Parathyroid adenoma (tissue), 2 donors: ENCODE data around the gene OR10T2.

ENCODE experiments used
- H2AFZ ChIP-seq: fragments of 300-600 bp; sonication (generic); one replicate; pipeline ENCODE4 v1.7.0; 2017; ENCODE audit warnings: antibody characterized with exemption, mild to moderate bottlenecking
- H3K27ac ChIP-seq: fragments of 300-600 bp; sonication (generic); one replicate; pipeline ENCODE4 v1.7.0; 2017
- H3K27me3 ChIP-seq: fragments of 300-600 bp; sonication (generic); one replicate; pipeline ENCODE4 v1.7.0; 2017; ENCODE audit warnings: low read length; ENCODE audit not compliant: control insufficient read depth, insufficient read depth
- H3K36me3 ChIP-seq: fragments of 300-600 bp; sonication (generic); one replicate; pipeline ENCODE4 v1.7.0; 2017; ENCODE audit warnings: low read length; ENCODE audit not compliant: control insufficient read depth, insufficient read depth
- H3K4me1 ChIP-seq: fragments of 300-600 bp; sonication (generic); one replicate; pipeline ENCODE4 v1.7.0; 2017; ENCODE audit warnings: control low read depth
- H3K4me2 ChIP-seq: fragments of 300-600 bp; sonication (generic); one replicate; pipeline ENCODE4 v1.7.0; 2017; ENCODE audit warnings: low read length
- H3K4me3 ChIP-seq: fragments of 300-600 bp; sonication (generic); one replicate; pipeline ENCODE4 v1.7.0; 2017; ENCODE audit warnings: low read depth, low read length
- H3K79me2 ChIP-seq: fragments of 300-600 bp; sonication (generic); one replicate; pipeline ENCODE4 v1.7.0; 2017; ENCODE audit warnings: control low read depth
- H3K9ac ChIP-seq: fragments of 300-600 bp; sonication (generic); one replicate; pipeline ENCODE4 v1.7.0; 2017; ENCODE audit warnings: mild to moderate bottlenecking
- H3K9me3 ChIP-seq: fragments of 300-600 bp; sonication (generic); one replicate; pipeline ENCODE4 v1.7.0; 2017; ENCODE audit warnings: low read length; ENCODE audit not compliant: control insufficient read depth
- TF ChIP-seq, protein P1 (sequence below): fragments of 300-600 bp; sonication (generic); IDR thresholded peaks from one replicate; pipeline ENCODE4 v1.7.0; 2017; ENCODE audit warnings: antibody characterized with exemption, mild to moderate bottlenecking
- donor health status: primary hyperparathyroidism.

Gene OR10T2

DNA sequence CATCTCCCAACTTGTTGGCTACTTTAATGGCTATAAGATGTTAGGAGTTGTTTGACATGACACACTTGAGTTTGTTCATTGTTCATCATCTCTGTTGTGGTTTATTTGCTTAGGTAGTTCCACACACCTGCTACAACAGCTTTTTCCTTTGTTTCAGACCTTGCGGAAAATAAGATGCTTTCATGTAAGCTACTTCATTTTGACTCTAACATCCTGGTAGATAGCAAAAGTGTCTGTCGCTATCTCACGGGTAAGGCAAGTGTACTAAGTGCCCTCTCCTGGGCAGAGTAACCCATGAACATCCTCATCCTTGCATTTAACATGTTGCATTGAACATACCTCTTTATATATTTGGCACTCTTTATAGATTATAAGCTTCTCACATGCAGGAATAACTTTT, 1.6 kb upstream of the OR10T2 start:
- no peaks in the 10 kb centered on the region for H3K9me3 ChIP-seq
- no peaks in the 10 kb centered on the region for H3K4me1 ChIP-seq
- no peak overlapping the region for H2AFZ ChIP-seq
- no peak overlapping the region for H3K4me3 ChIP-seq
- H3K27me3 ChIP-seq, result no peaks in the 10 kb centered on the region
- H3K79me2 ChIP-seq, result no peaks in the 10 kb centered on the region
- no peaks in the 10 kb centered on the region for H3K36me3 ChIP-seq
- no peak overlapping the region for H3K27ac ChIP-seq
- TF ChIP-seq, protein P1, sequence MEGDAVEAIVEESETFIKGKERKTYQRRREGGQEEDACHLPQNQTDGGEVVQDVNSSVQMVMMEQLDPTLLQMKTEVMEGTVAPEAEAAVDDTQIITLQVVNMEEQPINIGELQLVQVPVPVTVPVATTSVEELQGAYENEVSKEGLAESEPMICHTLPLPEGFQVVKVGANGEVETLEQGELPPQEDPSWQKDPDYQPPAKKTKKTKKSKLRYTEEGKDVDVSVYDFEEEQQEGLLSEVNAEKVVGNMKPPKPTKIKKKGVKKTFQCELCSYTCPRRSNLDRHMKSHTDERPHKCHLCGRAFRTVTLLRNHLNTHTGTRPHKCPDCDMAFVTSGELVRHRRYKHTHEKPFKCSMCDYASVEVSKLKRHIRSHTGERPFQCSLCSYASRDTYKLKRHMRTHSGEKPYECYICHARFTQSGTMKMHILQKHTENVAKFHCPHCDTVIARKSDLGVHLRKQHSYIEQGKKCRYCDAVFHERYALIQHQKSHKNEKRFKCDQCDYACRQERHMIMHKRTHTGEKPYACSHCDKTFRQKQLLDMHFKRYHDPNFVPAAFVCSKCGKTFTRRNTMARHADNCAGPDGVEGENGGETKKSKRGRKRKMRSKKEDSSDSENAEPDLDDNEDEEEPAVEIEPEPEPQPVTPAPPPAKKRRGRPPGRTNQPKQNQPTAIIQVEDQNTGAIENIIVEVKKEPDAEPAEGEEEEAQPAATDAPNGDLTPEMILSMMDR, result no peak
- H3K9ac ChIP-seq, result no peak overlapping the region
- H3K4me2 ChIP-seq, result no peak overlapping the region

DNA sequence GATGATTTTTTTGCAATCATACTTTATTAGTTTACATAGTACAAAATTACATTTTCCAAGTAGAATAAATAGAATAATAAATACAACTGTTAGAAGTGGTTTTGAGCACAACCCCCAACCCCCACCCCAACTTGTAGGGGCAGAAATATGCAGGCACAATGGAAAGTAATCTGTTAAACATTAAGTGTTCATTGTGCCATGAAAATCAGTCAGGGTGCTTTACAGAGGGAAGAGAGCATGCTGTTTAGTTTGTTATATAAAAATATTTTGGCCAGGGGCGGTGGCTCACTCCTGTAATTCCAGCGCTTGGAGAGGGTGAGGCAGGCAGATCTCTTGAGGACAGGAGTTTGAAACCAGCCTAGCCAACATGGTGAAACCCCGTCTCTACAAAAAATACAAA, 2.6 kb downstream of the OR10T2 start:
- Histone ChIP-seq H3K9ac (no peak overlapping the region), H3K4me3 (no peak overlapping the region), H3K27me3 (no peaks in the 10 kb centered on the region), H2AFZ (no peak overlapping the region), H3K27ac (no peak overlapping the region), H3K79me2 (no peaks in the 10 kb centered on the region), H3K4me2 (no peak overlapping the region), H3K4me1 (no peaks in the 10 kb centered on the region), H3K9me3 (no peaks in the 10 kb centered on the region), H3K36me3 (no peaks in the 10 kb centered on the region)
- TF ChIP-seq, protein P1, result no peak

DNA sequence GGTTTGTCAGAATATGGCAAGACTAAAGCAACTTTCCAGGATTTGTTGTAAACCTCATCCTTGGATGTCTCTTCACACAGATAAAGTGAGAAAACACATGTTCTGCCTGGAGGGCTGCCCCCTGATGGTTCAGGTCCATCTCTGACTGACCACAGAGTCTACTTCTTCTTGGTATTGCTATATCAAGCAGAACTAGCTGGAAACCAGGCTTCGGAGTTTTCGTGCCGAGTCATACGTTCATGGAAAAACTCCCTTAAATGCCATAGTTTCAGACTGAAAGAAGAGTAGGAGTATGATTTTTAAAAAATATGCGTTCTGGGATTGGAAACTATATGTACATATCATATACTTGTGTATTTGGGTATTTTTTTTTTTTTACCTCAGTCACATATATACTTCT, 5.8 kb downstream of the OR10T2 start:
- Histone ChIP-seq H3K4me3 (no peak overlapping the region), H3K9me3 (no peaks in the 10 kb centered on the region), H3K4me1 (no peaks in the 10 kb centered on the region), H3K4me2 (no peak overlapping the region), H2AFZ (no peak overlapping the region), H3K27me3 (no peaks in the 10 kb centered on the region), H3K9ac (no peak overlapping the region), H3K79me2 (no peaks in the 10 kb centered on the region), H3K27ac (no peak overlapping the region), H3K36me3 (no peaks in the 10 kb centered on the region)
- TF ChIP-seq, protein P1, result no peak

DNA sequence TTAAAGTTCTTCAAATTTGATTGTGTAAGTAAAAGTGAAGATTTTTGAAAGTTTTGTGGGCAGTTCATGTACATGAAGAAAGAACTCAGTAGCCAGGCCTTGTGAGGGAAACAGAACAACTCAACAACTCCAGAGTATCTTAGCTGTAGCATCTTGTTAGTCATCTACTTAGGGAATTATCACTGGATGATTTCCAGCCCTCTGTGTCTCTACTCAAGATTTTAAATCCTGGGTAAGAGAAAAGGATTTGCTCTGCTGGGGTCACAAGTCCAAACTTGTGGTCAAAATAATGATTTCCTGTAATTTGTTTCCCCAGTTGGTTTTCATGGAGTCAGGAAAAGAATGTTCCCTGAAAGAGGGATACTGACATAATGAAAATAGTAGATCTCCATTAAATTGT, 8.2 kb downstream of the OR10T2 start:
- Histone ChIP-seq H3K4me3 (no peak overlapping the region), H3K9me3 (no peaks in the 10 kb centered on the region), H3K79me2 (no peaks in the 10 kb centered on the region), H2AFZ (no peak overlapping the region), H3K9ac (no peak overlapping the region), H3K27ac (no peak overlapping the region), H3K36me3 (no peaks in the 10 kb centered on the region), H3K4me1 (no peaks in the 10 kb centered on the region), H3K27me3 (no peaks in the 10 kb centered on the region), H3K4me2 (no peak overlapping the region)
- TF ChIP-seq, protein P1, result no peak

DNA sequence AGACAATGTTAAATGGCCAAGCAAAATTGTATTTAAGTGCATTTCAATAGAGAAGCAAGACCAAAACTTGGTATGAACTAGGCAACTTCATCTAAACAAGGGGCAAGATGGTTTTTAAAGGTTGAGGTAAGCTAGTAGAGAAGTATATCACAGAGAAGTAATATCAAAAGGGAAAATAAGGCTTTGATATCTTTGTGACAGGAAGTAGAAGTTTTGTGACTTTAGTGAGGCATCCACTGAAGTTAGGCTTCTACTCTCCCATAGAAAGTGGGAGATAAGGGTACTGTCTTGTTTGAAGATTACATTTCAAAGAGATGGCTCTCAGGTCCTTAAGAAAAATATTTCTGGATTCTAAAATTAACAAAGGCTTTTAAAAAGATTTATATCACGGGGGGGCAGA, 8.9 kb downstream of the OR10T2 start:
- Histone ChIP-seq H3K4me3 (no peak overlapping the region), H3K27me3 (no peaks in the 10 kb centered on the region), H3K4me2 (no peak overlapping the region), H3K4me1 (no peaks in the 10 kb centered on the region), H3K9ac (no peak overlapping the region), H3K9me3 (no peaks in the 10 kb centered on the region), H3K27ac (no peak overlapping the region), H3K36me3 (no peaks in the 10 kb centered on the region), H3K79me2 (no peaks in the 10 kb centered on the region), H2AFZ (no peak overlapping the region)
- TF ChIP-seq, protein P1, result no peak
